GM20000 (cell line): ENCODE results near the gene SCAMP4.

Source experiments
- DNase-seq: peaks from one replicate; pipeline ENCODE4 v3.0.0; 2012; ENCODE audit warnings: low spot score
- TF ChIP-seq, protein P1 (sequence below): IDR thresholded peaks from 2 replicates; pipeline ENCODE4 v1.5.1; 2012; ENCODE audit warnings: mild to moderate bottlenecking, control low read depth; ENCODE audit errors: extremely low read depth, missing control alignments

Gene SCAMP4

DNA sequence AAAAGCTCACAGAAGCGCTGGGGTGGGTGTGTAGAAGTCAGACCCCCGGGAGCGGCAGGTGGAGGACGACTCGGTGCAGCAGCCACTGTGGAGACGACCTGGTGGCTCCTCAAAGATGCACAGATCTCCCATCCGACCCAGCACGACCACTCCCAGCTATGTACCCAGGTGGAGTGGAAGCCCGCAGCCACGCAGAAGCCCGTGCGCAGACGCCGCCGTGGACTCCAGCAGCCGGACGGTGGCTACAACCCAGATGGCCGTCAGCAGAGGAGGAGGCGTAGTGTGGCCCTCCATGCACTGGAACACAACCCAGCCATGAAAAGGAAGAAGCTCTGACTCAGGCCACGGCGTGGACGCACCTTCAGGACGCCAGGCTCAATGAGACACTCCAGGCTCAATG is 57.5 kb downstream of the SCAMP4 start:
- no peak for DNase-seq
- TF ChIP-seq, protein P1, sequence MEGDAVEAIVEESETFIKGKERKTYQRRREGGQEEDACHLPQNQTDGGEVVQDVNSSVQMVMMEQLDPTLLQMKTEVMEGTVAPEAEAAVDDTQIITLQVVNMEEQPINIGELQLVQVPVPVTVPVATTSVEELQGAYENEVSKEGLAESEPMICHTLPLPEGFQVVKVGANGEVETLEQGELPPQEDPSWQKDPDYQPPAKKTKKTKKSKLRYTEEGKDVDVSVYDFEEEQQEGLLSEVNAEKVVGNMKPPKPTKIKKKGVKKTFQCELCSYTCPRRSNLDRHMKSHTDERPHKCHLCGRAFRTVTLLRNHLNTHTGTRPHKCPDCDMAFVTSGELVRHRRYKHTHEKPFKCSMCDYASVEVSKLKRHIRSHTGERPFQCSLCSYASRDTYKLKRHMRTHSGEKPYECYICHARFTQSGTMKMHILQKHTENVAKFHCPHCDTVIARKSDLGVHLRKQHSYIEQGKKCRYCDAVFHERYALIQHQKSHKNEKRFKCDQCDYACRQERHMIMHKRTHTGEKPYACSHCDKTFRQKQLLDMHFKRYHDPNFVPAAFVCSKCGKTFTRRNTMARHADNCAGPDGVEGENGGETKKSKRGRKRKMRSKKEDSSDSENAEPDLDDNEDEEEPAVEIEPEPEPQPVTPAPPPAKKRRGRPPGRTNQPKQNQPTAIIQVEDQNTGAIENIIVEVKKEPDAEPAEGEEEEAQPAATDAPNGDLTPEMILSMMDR: no peak

GRCh38 chr19:1967087-1967608 is 61.9 kb downstream of the SCAMP4 start:
- no peak for DNase-seq
- TF ChIP-seq, protein P1: no peak

DNA sequence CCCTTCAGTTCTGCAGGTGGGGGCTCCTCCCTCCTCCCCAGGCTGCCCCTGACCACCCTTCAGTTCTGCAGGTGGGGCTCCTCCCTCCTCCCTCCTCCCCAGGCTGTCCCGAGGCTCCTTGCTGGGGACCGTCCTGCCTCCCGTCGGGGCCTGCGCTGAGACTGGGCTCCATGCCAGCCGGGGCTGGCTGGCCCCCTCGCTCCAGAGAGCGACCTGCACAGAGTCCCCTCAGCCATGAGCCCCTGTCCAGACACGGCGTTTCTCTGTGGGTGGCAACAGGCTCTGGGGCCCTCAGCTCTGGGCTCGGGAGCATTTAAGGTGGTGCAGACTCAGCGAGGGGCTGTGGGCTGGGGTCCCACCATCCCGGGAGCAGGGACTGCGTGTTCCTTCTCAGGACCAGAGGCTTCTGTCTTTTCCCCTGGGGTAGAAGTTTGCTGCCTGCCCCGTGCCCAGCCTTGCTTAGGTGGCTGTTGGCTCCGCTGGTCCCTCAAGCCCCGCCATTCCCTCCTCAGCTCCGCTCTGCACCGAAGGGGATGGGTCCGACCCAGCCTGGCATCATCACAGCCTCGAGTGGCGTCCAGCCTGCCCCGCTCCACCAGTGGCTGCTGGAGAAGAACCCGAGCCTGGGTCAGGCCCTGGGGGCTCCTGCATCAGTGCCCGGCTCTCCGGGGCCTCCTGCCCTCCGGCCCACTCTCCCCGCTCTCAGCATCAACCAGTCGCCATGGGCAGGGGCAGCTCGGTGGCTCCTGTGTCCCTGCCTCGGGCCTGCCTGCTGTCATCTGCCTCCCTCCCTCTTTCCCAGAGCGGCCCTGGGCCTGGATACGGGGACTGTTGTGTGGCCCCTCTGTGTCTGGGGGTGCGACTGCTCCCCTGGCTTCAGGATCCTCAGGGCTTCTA is 63.3 kb downstream of the SCAMP4 start:
- DNase-seq: no peak
- TF ChIP-seq, protein P1: no peak

GRCh38 chr19:1969176-1970002 is 64.2 kb downstream of the SCAMP4 start:
- no peak for DNase-seq
- TF ChIP-seq, protein P1: no peak

DNA sequence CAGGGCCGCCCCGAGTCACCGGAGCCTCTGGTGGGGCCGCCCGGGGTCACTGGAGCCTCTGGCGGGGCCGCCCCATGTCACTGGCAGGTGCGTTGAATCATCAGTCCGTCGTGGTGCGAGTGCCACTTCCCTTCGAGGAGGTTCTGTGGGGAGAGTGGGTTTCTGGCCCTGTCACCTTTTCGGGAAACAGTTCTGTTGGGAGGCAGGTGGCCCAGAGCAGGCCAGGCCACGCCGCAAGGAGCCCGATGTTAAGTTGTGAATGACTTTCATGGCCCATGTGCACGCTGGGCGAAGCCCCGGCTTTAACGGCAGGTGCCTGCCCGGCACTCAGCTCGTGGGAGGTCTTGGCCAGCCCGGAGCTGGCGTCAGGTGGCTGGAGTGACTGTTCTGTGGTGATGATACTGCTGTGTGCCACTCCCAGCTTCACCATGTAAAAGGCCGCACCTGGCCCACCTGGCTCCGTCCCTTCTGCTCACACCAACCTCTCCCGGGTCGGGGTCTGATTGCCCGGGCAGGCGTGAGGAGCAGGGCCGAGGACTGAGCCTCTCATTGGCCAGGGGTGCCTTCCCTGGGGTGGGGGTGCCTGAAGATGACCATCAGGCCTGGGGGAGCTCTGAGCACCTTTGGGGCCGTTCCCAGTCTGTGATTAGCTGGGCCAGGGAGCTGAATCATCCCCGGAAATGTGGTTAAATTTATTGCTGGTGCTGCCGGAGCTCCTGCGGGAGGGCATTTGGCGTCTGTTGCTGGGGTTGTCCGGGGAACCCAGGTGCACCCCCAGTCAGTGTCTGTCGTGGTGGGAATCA is 65.0 kb downstream of the SCAMP4 start:
- TF ChIP-seq, protein P1: no peak
- DNase-seq: no peak

DNA sequence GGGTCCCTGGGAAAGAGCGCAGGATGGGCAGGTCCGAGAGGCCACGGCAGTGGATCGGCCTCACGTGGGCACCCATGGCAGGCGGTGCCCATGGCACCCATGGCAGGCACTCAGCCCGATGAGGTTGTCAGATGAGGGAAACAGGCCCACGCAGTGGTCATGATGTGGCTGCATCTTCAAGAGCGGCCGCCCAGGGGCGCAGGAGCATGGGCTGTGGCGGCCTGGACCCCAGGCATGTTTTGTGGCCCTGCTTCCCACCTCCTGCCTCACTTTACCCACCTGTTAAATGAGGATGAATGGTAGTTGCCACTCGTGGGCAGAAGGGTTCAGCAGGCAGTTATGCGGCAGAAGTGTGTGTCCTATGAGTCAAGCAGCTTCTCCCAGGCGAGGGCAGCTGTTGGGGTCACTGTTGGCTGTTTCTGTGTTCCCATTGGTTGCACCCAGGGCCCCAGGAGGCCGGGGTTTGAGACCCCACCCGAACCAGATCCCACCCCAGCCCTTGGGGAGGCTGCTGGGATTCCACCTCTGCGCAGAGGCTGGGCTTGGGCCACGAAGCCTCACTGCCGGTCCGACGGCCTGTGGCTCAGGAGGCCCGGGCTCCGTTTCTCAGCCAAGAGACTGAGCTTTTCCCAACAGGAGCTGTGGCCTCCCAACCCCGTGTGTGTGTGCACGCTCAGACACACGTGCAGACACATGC is 65.8 kb downstream of the SCAMP4 start:
- TF ChIP-seq, protein P1: no peak
- no peak for DNase-seq
